MCF 10A (cell line): ENCODE measurements around the gene MMS22L. TPM values are rescaled to one million over a fixed set of nuclear protein-coding genes. Genes with fewer than 3 reads are reported as not detected.

Source experiments
- BruUV-seq: library from RNA; stranded (reverse); fragments of 400-500 nt; replicated peaks from 2 replicates; lab custom pipeline; 2021; lab: Mats Ljungman, UMichigan
- CTCF ChIA-PET: fragments of 300-600 bp; sonication (Branson Sonifier 250); formaldehyde crosslinking; extraction: SDS; loops from one replicate; lab custom pipeline; 2021; ENCODE audit warnings: antibody characterized with exemption, inconsistent platforms; lab: Yijun Ruan, JAX
- POLR2A ChIA-PET: fragments of 300-600, 350-650 bp; sonication (Branson Sonifier 250); formaldehyde crosslinking; extraction: SDS; loops from one replicate; lab custom pipeline; 2020; ENCODE audit warnings: antibody characterized with exemption, inconsistent platforms; lab: Yijun Ruan, JAX
- DNase-seq: peaks from one replicate; pipeline ENCODE4 v3.0.0-alpha.2; 2018; ENCODE audit not compliant: unreplicated experiment
- H3K27ac Mint-ChIP-seq: one replicate; pipeline ENCODE4 v1.8.0; 2022; ENCODE audit warnings: mild to moderate bottlenecking, low read depth, mixed read lengths; ENCODE audit not compliant: unreplicated experiment
- H3K27me3 Mint-ChIP-seq: one replicate; pipeline ENCODE4 v1.8.0; 2022; ENCODE audit warnings: mixed read lengths; ENCODE audit not compliant: insufficient read depth, unreplicated experiment
- H3K36me3 Mint-ChIP-seq: one replicate; pipeline ENCODE4 v1.8.0; 2022; ENCODE audit warnings: mild to moderate bottlenecking, moderate library complexity, mixed read lengths; ENCODE audit not compliant: insufficient read depth, unreplicated experiment
- H3K4me1 Mint-ChIP-seq: one replicate; pipeline ENCODE4 v1.8.0; 2022; ENCODE audit warnings: mixed read lengths; ENCODE audit not compliant: insufficient read depth, unreplicated experiment
- H3K4me3 Mint-ChIP-seq: one replicate; pipeline ENCODE4 v1.8.0; 2022; ENCODE audit warnings: mild to moderate bottlenecking, moderate library complexity, mixed read lengths; ENCODE audit not compliant: unreplicated experiment
- H3K9me3 Mint-ChIP-seq: one replicate; pipeline ENCODE4 v1.8.0; 2022; ENCODE audit warnings: mixed read lengths; ENCODE audit not compliant: unreplicated experiment
- intact Hi-C: fragments of 100-400 bp; cut with micrococcal nuclease; formaldehyde crosslinking; loops from 2 replicates; pipeline ENCODE4 v1.14.1; 2022
- total RNA-seq: library from RNA; stranded (reverse); gene quantifications from 2 replicates; pipeline ENCODE4 v1.2.3, GENCODE V29; 2022
- TF ChIP-seq, protein P1 (sequence below): fragments of 200-600 bp; IDR thresholded peaks from one replicate; pipeline ENCODE4 v1.8.0; 2022; ENCODE audit warnings: antibody characterized with exemption, mild to moderate bottlenecking; ENCODE audit not compliant: unreplicated experiment

MMS22L gene
- total RNA-seq, 1 experiment from 2014 or later, result 9.8 TPM

DNA sequence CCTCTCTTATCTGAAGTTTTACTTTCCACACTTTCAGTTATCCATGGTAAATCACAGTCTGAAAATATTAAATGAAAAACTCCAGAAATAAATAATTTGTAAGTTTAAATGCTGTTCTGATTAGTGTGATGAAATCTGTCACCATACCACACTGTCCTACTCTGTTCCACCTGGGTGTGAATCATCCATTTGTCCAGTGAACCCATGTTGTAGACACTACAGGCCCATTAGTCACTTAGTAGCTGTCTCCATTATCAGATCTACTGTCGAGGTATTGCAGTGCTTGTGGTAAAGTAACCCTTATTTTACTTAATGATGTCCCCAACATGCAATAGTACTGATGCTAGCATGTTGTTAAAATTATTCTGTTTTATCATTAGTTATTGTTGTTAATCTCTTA, 29.2 kb upstream of the MMS22L start:
- Mint-ChIP-seq H3K27ac (no peak overlapping the region), H3K27me3 (no peaks in the 10 kb centered on the region), H3K36me3 (no peaks in the 10 kb centered on the region), H3K4me3 (no peak overlapping the region), H3K4me1 (no peaks in the 10 kb centered on the region), H3K9me3 (no peaks in the 10 kb centered on the region)
- ChIA-PET POLR2A (interaction anchor here (0.6 to 1.2 kb wide), 3 partner anchors 12 to 38 kb away, joined by 3 read pairs; no protein-coding TSS in a partner anchor), CTCF (no interaction called here)
- TF ChIP-seq, protein P1, sequence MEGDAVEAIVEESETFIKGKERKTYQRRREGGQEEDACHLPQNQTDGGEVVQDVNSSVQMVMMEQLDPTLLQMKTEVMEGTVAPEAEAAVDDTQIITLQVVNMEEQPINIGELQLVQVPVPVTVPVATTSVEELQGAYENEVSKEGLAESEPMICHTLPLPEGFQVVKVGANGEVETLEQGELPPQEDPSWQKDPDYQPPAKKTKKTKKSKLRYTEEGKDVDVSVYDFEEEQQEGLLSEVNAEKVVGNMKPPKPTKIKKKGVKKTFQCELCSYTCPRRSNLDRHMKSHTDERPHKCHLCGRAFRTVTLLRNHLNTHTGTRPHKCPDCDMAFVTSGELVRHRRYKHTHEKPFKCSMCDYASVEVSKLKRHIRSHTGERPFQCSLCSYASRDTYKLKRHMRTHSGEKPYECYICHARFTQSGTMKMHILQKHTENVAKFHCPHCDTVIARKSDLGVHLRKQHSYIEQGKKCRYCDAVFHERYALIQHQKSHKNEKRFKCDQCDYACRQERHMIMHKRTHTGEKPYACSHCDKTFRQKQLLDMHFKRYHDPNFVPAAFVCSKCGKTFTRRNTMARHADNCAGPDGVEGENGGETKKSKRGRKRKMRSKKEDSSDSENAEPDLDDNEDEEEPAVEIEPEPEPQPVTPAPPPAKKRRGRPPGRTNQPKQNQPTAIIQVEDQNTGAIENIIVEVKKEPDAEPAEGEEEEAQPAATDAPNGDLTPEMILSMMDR, result no peak
- intact Hi-C loops, result no loop called here
- no TSS peak for BruUV-seq
- peak; percentile 13 for DNase-seq

- DNase-seq, result no peak
- intact Hi-C loops, result no loop called here
- ChIA-PET CTCF (no interaction called here), POLR2A (no interaction called here)
- Mint-ChIP-seq H3K27ac (no peak overlapping the region), H3K36me3 (no peaks in the 10 kb centered on the region), H3K9me3 (no peaks in the 10 kb centered on the region), H3K27me3 (peaks cover 29% of the 10 kb centered on the region), H3K4me3 (no peak overlapping the region), H3K4me1 (no peaks in the 10 kb centered on the region)
- no TSS peak for BruUV-seq
- TF ChIP-seq, protein P1, result no peak
Measured at GRCh38 chr6:97306544-97307320, 23.7 kb upstream of the MMS22L start.

DNA sequence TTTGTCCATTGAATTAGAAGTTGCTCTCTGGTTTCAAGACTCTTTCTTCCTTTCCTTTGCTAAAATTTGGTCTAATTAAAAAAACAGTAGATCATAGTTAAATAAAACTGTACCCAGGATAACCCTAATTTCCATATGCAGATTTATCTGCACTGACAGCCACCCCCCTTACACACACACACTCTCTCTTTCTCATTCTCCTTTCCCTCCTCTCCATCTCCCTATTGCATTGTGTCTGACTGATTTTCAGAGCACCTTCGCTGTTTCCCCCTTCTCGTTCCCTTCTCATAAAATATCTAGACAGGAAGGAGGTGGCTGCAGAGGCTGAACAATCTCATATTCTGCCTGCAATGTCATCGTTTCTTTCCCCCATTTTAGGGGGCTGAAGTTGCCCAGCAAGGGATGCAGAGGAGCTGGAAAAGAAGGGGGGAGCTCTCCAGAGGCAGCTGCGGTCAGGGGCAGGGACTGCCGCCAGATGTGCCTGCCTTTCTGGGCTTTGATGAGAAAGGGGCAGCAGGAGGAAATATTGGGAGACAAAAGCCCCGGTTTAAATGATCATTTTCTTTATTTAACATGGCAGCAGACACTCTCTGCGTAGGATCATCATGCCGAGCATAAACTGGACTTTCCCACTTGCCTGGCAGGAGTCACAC, 22.5 kb upstream of the MMS22L start:
- H3K9me3 Mint-ChIP-seq, result no peaks in the 10 kb centered on the region
- BruUV-seq, result no TSS peak
- H3K27me3 Mint-ChIP-seq, result peaks cover 29% of the 10 kb centered on the region
- no peak overlapping the region for H3K27ac Mint-ChIP-seq
- H3K4me1 Mint-ChIP-seq, result no peaks in the 10 kb centered on the region
- H3K36me3 Mint-ChIP-seq, result no peaks in the 10 kb centered on the region
- no peak for DNase-seq
- no peak overlapping the region for H3K4me3 Mint-ChIP-seq
- TF ChIP-seq, protein P1, result no peak
- intact Hi-C loops, result no loop called here
- ChIA-PET POLR2A (no interaction called here), CTCF (interaction anchor here (0.7 to 0.8 kb wide), 2 partner anchors 33 to 81 kb away, joined by 3 to 4 read pairs; no protein-coding TSS in a partner anchor)

DNA sequence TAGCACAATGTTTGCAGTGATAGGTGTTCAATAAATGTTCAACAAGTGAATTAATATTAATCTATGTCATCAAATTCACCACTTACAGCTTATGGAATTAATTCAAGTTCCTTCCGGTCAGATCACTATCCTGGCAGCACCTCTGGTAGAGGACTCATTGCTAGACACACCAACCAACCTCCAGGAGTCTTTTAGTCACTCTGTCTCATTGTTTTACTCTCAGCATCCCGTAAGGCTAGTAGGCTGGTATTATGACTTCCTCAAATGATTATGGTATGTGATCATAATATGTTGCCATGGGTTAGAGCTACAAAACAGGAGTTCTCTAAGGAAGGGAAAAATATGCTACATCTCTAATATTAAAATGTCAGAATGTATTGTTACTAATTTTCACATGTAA, 21.7 kb upstream of the MMS22L start:
- intact Hi-C loops, result no loop called here
- H3K27ac Mint-ChIP-seq, result no peak overlapping the region
- no peaks in the 10 kb centered on the region for H3K4me1 Mint-ChIP-seq
- no peak overlapping the region for H3K4me3 Mint-ChIP-seq
- no peaks in the 10 kb centered on the region for H3K9me3 Mint-ChIP-seq
- CTCF ChIA-PET, result interaction anchor here (0.6 to 1.2 kb wide), 5 partner anchors 8 to 242 kb away, joined by 3 to 5 read pairs (median 3); no protein-coding TSS in a partner anchor
- no TSS peak for BruUV-seq
- TF ChIP-seq, protein P1, result no peak
- POLR2A ChIA-PET, result no interaction called here
- H3K27me3 Mint-ChIP-seq, result peaks cover 29% of the 10 kb centered on the region
- no peak for DNase-seq
- H3K36me3 Mint-ChIP-seq, result no peaks in the 10 kb centered on the region
